GM12872 (cell line): Measurements from ENCODE around the gene PIGU.

Experiments
- CTCF ChIP-seq: IDR thresholded peaks from 3 replicates; pipeline ENCODE4 v1.5.1; 2011; ENCODE audit warnings: low read depth, mild to moderate bottlenecking, low read length, moderate library complexity; ENCODE audit not compliant: insufficient read depth

PIGU gene

GRCh38 chr20:34574426-34574825, 102.5 kb downstream of the PIGU start:
- no peak for TF ChIP-seq CTCF

GRCh38 chr20:34573541-34574300, 103.2 kb downstream of the PIGU start:
- TF ChIP-seq CTCF, result no peak

- TF ChIP-seq CTCF, result no peak
Measured at GRCh38 chr20:34571753-34572152, 105.1 kb downstream of the PIGU start.

- TF ChIP-seq CTCF, result no peak
Measured at GRCh38 chr20:34570859-34571306, 106.0 kb downstream of the PIGU start.

- no peak for TF ChIP-seq CTCF
Measured at GRCh38 chr20:34569598-34569997, 107.3 kb downstream of the PIGU start.

GRCh38 chr20:34567892-34568865, 108.7 kb downstream of the PIGU start:
- TF ChIP-seq CTCF, result no peak
